Measurements from ENCODE around the gene GAREM1.

DNA sequence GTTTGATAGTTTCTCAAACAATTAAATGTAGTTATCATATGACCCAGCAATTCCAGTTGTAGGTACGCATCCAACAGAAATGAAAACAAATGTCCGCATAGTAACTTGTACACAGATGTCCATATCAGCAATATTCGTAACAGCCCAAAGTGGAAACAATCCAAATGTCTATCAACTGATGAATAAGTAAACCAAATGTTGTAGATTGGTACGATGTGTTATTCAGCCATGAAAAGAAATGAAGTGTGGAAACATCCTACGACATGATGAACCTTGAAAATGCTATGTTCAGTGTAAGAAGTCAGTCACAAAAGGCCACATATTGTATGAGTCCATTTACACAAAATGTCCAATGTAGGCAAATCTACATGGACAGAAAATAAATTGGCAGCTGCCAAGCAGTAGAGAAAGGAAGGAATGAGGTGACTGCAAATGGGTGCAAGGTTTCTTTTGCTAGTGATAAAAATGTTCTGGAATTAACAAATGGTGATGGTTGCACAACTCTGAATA is 26.9 kb downstream of the GAREM1 start:
- no peak for TF ChIP-seq CTCF (conservative IDR thresholded peaks at IDR 0.05)
- TF ChIP-seq ZFX (IDR thresholded peaks at IDR 0.05), result no peak
